Endothelial cell (in vitro differentiated cells): ENCODE measurements around the gene FAM219B. TPM values are rescaled to one million over a fixed set of nuclear protein-coding genes. Genes with fewer than 3 reads are reported as not detected.
A peak's percentile ranks its signal among the peaks of the same experiment; 100 is the strongest.

Experiments used
- DNase-seq: peaks from one replicate; pipeline ENCODE4 v3.0.0; 2021; ENCODE audit warnings: low spot score
- H3K27ac Mint-ChIP-seq: one replicate; pipeline ENCODE4 v1.8.0; 2021; ENCODE audit warnings: mixed read lengths, inconsistent platforms; ENCODE audit not compliant: unreplicated experiment
- H3K27me3 Mint-ChIP-seq: one replicate; pipeline ENCODE4 v1.8.0; 2021; ENCODE audit warnings: mild to moderate bottlenecking, moderate library complexity, mixed read lengths, inconsistent platforms; ENCODE audit not compliant: unreplicated experiment
- H3K36me3 Mint-ChIP-seq: one replicate; pipeline ENCODE4 v1.8.0; 2021; ENCODE audit warnings: mild to moderate bottlenecking, low read depth, mixed read lengths, inconsistent platforms; ENCODE audit not compliant: unreplicated experiment
- H3K4me1 Mint-ChIP-seq: one replicate; pipeline ENCODE4 v1.8.0; 2021; ENCODE audit warnings: mild to moderate bottlenecking, mixed read lengths, inconsistent platforms; ENCODE audit not compliant: unreplicated experiment
- H3K4me3 Mint-ChIP-seq: one replicate; pipeline ENCODE4 v1.8.0; 2021; ENCODE audit warnings: mild to moderate bottlenecking, mixed read lengths, inconsistent platforms; ENCODE audit not compliant: unreplicated experiment
- H3K9me3 Mint-ChIP-seq: one replicate; pipeline ENCODE4 v1.8.0; 2021; ENCODE audit warnings: mixed read lengths, inconsistent platforms; ENCODE audit not compliant: unreplicated experiment
- long read RNA-seq: library from polyadenylated mRNA; unstranded; transcript quantifications from one replicate; pipeline ENCODE4 v2.0.0, GENCODE V29; 2020; ENCODE audit not compliant: unreplicated experiment
- total RNA-seq: library from RNA; stranded (reverse); fragmentation: NEBNext Ultra II Directional; extraction: Animal tissue kit (Norgen Biotek cat#: 25700); gene quantifications from one replicate; pipeline ENCODE4 v1.2.1, GENCODE V29; 2021; ENCODE audit not compliant: unreplicated experiment
- TF ChIP-seq, protein P1 (sequence below): fragments of 200-600 bp; sonication (generic); IDR thresholded peaks from one replicate; pipeline ENCODE4 v1.5.0; 2021; ENCODE audit warnings: antibody characterized with exemption; ENCODE audit not compliant: unreplicated experiment

The FAM219B gene, protein sequence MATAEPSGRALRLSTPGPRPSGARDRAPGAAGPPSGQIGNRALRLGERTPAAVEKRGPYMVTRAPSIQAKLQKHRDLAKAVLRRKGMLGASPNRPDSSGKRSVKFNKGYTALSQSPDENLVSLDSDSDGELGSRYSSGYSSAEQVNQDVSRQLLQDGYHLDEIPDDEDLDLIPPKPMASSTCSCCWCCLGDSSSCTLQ
- total RNA-seq, result 70.0 TPM
- long read RNA-seq, full-length matches to known transcripts, result 11 of 24 reads
- long read RNA-seq, partial matches to known transcripts, result 2 of 24 reads
- long read RNA-seq, other reads (novel, unspliced or antisense), result 11 of 24 reads

DNA sequence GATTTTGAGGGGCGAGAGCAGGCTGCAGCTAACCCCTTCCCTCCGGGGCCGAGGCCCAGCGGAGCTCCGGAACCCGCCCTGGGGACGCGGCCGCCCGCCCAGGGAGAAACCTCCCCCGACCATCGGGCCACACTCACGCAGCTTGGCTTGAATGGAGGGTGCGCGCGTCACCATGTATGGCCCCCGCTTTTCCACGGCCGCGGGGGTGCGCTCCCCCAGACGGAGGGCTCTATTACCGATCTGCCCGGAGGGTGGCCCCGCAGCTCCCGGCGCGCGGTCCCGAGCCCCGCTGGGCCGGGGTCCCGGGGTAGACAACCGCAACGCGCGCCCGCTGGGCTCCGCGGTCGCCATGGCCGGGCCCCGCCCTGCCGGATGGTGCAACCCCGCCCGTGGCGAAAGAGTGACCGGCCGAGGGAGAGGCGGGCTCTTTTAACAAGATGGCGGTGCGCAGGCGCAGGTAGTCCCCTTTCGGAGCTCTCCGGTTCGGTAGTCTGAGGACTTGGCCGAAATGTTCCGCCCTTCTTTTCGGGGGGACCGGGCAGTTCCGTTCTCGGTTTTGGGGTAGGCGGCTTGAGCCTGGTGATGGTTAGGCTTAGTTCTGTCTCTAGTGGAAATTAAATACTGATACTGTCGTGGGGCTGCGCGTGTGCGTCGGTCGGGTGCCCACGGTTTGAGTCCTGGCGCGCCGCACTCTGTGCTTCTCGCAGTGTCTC lies at the start of gene FAM219B:
Gene FAM219B, minus strand, starts transcription at position 402 of the 713 bp plus-strand sequence. Its CDS starts 51 bp downstream, at position 351.
- Mint-ChIP-seq H3K27ac (peak within 1 kb of the TSS; percentile 92), H3K4me1 (peaks cover 26% of the 10 kb centered on the region), H3K4me3 (peak within 1 kb of the TSS; percentile 97), H3K36me3 (peaks cover 31% of the 10 kb centered on the region), H3K27me3 (peaks cover 7% of the 10 kb centered on the region), H3K9me3 (no peaks in the 10 kb centered on the region)
- TF ChIP-seq, protein P1, sequence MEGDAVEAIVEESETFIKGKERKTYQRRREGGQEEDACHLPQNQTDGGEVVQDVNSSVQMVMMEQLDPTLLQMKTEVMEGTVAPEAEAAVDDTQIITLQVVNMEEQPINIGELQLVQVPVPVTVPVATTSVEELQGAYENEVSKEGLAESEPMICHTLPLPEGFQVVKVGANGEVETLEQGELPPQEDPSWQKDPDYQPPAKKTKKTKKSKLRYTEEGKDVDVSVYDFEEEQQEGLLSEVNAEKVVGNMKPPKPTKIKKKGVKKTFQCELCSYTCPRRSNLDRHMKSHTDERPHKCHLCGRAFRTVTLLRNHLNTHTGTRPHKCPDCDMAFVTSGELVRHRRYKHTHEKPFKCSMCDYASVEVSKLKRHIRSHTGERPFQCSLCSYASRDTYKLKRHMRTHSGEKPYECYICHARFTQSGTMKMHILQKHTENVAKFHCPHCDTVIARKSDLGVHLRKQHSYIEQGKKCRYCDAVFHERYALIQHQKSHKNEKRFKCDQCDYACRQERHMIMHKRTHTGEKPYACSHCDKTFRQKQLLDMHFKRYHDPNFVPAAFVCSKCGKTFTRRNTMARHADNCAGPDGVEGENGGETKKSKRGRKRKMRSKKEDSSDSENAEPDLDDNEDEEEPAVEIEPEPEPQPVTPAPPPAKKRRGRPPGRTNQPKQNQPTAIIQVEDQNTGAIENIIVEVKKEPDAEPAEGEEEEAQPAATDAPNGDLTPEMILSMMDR, result no peak
- peak; percentile 88 for DNase-seq

DNA sequence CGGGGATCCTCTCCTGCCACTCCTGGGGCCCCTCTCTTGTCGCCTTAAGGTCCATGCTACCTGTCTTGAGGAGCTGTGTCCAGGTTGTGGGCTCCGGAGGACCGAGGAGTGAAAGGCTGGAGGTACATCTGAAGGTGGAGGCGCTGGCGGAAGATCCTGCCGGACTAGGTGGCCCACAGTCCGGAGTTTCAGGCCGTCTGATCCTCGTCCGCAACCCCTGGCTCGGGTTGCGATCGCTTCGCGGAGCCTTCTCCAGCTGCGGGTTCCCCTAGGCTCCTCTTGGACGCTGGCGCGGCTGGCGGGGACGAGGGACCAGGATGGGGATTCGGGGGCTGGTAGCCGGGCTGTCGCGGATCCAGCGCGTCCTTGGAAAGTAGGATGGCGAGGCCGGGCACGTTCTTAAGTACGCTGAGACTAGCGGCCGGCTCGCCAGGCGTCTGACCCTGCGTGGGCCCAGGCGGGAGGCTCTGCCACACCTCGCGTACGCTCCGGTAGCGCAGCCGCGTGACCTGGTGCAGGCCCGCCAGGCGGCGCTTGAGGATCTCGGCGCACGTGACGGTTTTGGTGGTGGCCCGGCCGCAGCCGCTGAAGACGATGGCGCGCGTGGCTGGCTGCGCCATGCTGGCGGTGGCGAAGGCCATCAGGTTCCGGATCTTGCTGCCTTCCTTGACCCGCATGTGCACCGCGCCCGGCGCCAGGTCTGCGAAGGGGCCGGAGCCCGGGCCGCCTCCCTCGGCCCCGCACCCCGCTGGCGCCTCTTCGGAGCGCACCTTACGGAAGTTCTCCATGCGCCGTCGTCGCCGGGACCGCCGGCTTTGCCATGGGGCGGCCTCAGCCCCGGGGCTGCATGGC lies 49.4 kb upstream of the FAM219B start:
- TF ChIP-seq, protein P1, result peak; percentile 48
- peak; percentile 73 for DNase-seq
- H3K9me3 Mint-ChIP-seq, result no peaks in the 10 kb centered on the region
- peak overlapping the region; percentile 88 for H3K4me3 Mint-ChIP-seq
- peaks cover 33% of the 10 kb centered on the region for H3K4me1 Mint-ChIP-seq
- peak overlapping the region; percentile 42 for H3K27ac Mint-ChIP-seq
- no peaks in the 10 kb centered on the region for H3K36me3 Mint-ChIP-seq
- H3K27me3 Mint-ChIP-seq, result peaks cover 12% of the 10 kb centered on the region

DNA sequence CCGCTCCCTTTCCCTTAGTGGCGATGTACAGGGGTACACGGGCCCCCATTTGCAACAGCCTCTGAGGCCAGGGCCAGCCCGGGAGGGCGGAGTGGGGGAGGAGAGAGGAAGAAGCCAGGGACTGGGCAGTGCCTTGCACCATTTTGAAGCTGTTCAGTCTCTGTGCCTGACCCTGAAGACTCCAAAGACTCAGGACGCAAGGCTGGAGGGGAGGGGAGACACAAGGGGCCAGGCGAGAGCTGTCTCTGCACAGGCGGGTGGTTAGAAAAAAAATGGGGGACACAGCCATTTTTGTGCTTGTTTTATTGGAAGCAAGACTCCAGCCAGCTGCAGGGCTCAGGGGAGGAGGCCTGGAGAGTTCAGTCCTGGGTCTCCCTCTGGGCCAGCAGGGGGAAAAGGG lies 48.4 kb upstream of the FAM219B start:
- no peaks in the 10 kb centered on the region for H3K36me3 Mint-ChIP-seq

DNA sequence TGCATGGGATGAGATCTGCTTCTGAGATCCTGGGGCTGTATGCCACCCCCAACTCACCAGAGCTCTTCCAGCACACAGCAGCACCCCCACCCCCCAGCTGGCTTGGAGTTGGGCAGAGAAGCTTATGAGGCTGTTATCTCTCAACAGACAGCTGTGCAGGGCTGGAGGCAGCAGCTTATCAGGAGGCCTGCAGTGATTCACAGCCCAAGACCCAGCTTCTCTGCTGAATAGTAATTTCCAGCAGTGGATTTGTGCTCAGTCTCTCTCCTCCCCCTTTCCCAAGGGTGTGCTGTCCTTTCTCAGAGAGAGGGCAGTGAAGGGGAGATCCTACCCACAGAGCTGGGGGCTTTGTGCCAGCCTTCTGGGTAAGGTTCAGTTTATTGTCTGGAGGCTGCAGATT lies 47.9 kb upstream of the FAM219B start:
- Mint-ChIP-seq H3K4me3 (peak overlapping the region; percentile 88), H3K4me1 (peaks cover 35% of the 10 kb centered on the region), H3K27me3 (peaks cover 12% of the 10 kb centered on the region), H3K36me3 (no peaks in the 10 kb centered on the region), H3K27ac (no peak overlapping the region), H3K9me3 (no peaks in the 10 kb centered on the region)
- DNase-seq, result peak; percentile 22
- TF ChIP-seq, protein P1, result no peak

More for the DNA sequence above, 48.4 kb upstream of the FAM219B start:
- Mint-ChIP-seq H3K4me3 (peak overlapping the region; percentile 88), H3K4me1 (peaks cover 36% of the 10 kb centered on the region), H3K9me3 (no peaks in the 10 kb centered on the region), H3K27me3 (peaks cover 12% of the 10 kb centered on the region), H3K27ac (no peak overlapping the region)
- TF ChIP-seq, protein P1, result no peak
- DNase-seq, result no peak
